Right hindlimb (tissue), 1 donor: ENCODE measurements around the gene PACSIN2.
"Not testable (repeated sequence)": the region's sequence is repeated elsewhere in the genome, so short reads cannot be mapped to it uniquely, and the experiment has no call there.

Experiments used
- DNase-seq: peaks from one replicate; pipeline ENCODE4 v3.0.0-alpha.2; 2018

Gene PACSIN2

DNA sequence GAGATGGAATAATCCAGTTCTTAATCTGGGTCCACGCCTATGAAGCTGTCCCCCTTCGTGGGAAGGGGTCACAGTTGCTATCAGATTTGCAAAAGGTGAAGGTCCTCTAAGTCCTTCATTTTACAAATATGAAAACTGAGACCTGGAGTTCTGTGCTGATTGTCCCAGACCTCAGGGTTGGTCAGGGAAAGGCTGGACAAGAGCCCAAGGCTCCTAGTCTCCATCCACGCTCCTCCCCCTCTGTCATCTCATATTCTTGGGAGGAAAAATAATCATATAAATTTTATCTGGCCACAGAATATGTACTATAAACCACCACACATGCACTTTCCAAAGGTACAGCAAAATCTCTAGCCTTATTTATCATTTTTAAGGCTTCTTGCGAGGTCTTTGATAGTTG lies 5.5 kb downstream of the PACSIN2 start:
- no peak for DNase-seq

DNA sequence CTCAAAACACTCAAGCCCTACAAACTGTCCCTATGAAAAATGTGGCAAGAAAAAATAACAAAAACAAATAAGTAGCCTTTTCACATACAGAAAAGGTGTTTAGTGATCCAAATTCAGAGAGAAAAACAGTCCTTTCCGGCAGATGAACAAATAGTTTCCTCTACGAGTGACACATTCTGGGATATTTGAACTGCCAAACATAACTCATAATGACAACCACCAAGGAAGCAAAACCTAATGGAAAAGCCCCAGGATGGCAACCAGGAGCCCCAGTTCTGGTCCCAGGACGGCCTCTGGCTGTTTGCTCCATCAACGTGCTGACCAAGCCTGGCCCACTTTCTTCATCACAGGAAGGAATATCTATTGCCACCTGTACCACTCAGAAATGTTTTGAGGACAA lies 6.0 kb downstream of the PACSIN2 start:
- DNase-seq = no peak

DNA sequence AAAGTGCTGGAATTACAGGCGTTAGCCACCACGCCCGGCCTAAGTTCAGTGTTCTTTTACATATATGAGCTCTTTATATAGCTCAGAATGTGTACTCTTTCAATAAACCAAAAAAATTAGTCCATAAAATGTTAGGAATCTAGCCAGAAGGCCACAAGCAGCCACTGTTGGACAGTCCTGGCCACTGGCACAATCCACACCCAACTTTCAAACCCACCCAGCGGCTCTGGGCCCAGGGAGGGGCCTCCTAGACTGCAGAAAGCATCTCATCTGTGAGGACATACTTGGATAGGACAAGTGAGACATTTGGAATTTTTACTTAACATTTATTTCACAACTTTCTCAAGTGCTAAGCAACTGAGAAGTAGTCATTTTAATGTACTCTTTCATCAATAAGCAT lies 6.4 kb downstream of the PACSIN2 start:
- no peak for DNase-seq

DNA sequence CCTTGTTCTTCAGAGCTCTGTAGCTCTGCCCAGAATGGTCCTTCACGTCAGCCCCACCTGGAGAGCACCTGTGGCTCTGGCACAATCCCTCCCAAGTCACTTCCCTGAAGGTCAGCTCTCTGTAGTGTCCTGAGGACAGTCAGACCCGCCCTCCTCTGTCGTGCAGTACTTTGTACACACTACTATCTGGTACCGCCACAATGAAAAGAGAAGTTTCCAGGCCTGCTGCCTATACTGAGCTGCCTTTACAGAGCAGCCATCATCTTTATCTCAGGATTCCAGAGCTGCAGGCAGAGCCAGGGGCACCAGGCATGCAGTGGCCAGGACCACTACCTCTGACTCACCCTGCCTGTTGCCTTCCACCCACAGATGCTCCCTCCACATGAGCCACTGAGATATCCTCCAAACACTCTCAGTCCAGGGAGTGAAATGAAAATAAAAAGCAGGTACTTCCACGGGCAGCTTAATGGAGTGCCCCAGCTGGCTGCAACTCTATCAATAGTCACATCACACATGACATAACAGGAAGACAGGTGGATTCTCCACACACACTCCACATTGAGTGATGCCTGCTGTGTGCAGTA lies 7.3 kb downstream of the PACSIN2 start:
- DNase-seq = no peak

DNA sequence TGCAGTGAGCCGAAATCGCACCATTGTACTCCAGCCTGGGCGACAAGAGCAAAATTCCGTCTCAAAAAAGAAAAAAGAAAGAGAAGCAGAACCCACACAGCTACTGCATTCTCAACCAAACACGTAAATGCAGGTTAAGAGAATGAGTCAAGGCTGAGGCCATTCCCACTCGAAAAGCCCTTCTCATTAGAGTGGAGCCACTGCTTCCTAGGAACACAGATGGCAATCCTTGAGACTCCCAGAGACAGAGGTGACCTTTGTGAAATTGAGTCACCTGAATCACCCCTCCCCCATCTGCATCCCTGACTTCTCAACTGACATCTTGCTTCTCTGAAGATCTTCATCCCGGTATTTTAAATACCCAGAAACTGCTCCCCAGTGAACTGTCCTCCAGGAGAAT lies 8.2 kb downstream of the PACSIN2 start:
- no peak for DNase-seq

DNA sequence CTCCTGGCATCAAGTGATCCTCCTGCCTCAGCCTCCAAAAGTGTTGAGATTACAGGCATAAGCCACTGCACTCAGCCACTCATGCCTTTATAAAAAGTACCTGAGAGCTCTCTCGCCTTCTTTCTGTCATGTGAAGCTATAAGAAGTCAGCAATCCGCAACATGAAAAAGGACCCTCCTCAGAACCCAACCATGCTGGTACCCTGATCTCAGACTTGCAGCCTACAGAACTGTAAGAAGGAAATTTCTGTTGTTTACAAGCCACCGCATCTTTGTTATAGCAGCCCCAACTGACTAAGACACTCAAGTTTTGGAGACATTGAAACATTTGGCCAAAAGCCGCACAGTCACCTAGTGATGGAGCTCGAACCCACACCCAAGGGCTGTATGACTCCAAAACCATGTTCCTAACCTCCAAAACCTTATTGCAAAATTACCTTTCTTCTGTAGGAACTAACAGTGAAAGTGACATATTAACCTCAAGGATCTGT lies 8.9 kb downstream of the PACSIN2 start:
- DNase-seq = no peak

DNA sequence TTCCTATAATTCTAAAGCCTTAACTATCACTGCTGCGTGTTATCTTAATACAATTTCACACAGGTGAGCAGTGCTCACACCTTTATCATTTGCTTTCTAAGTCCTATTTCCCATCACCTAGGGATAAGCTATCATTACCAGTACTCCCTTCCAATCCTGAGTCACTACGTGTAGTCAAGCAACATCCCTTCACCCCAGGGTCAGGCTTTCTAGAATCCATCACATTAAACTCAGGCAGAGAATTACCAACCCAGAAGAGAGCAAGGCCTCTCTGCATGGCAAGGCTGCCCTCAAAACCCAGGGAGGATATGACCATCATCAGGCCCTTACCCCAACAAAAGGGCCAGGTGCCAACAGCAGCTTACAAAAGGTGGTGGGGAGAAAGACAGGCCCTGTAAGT lies 9.8 kb downstream of the PACSIN2 start:
- no peak for DNase-seq

DNA sequence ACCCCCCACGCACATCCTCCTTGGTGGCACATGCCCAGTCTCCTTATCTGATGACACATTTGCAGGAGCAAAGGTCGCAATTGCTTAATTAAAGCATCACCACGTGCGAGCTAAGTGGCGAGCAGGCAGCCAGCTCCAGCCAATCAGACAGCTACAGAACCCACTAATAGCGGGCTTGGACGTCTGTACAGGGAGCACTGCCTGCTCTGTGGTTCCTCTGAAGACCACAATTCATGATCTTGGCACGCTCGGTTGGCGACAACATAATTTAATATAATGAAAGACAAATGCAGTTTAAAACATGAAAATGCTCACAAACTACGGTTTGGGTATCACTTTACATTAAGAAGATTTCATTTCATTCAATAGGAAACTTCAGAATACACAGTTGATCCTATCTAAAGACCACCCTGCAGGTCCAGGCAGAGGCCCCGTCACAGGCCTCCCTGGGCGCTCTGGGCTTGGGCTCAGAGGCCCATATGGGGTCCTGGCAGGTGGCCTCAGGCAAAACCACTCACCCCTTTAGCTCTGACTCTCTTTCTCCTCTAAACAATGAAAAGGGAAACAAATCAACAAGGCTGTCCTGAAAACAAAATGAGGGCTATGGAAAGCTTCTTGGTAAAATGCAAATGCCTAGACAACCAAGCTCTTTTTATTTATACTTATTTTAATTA lies 10.4 kb downstream of the PACSIN2 start:
- no peak for DNase-seq

DNA sequence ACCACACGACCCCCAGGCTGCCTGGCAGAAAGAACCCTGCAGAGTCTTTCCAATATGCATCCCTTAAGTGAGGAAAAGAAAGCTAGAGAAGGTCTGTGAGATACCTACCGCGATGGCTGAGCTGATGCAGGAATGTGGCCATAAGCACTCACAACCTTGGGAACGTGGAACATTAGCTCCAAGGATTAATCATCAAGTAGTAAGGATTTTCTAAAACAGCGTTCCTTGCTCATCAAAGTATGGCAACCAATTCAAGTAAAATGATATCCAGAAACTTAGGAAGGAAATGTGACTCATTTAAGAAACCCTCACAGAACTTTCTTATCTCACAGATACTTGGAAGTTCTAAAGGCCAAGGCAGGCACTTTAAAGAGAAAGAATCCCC lies 12.8 kb downstream of the PACSIN2 start:
- DNase-seq = no peak

DNA sequence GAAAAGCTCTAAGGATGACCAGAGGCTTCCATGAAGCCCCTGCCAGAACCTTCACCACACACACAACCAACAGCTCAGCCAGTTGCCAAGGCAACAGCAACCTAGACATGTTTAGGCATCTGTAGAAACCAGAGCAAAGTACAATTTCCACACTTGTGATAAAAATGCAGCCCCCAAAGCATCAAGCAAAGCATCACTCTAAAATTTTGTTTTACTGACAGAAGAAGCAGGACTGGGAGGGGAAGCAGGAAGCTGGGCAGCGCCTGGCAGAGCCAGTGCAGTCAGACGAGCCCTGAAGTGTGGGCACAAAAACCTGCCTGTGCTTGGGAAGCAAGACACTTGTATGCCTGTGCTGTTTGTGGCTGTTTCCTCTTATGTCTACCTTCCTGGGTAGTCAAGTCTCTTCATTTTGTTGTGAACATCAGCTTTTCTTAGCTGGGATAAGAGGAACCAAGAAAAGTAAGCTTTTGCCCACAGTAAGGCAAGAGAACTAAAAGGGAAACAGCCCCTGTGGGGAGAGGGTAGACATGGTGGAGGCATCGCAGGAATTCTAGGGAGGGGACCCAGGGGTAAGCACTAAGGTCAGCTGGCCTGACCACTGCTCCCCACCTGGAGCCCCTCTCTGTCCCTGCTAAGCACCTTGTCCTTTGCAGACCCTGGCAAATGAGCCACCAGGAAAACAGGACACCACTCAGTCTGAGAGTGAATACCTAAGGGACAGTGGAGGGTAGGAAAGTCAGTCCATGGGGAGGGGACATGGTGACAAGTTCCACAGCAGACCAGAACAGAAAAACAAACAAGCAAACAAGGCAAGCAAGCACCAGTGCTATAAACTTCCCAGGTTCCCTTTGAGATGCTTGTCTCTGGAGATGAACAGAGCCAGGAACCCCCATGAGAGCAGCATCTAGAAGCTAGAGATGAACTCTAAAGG lies 13.4 kb downstream of the PACSIN2 start:
- no peak for DNase-seq

DNA sequence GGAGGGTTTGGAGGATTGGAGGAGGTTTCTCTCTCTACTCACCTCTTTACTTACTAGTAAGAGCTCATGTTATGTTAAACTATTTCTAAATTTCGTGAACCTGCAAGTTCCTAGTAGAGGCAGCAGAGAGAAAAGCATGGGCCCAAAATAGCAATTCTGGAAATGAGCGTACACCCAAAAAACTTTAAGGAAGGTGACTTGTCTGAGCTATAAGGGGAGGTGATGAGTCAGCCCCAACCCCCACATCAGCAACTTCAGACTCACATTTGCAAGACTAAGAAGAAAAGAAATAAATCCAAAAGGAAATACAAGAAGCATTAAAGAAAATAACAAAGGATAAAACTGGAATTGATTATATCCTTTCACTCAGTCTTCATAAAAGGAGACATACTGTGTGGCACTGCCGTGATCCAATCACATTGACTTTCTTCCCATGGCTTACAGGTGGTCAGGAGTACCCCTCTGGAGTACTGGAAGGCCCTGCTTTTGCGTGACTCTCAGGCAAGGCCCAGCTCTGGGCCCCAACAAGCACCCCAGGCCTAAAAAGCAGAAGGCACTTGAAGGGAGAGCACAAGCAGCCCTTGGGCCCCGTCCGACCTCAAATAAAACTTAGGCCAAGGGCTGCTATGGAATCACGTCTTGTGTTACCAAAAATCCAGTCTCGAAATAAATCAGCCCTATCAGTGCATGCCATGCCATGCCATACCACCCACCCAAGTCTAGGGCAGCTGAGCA lies 14.3 kb downstream of the PACSIN2 start:
- no peak for DNase-seq

DNA sequence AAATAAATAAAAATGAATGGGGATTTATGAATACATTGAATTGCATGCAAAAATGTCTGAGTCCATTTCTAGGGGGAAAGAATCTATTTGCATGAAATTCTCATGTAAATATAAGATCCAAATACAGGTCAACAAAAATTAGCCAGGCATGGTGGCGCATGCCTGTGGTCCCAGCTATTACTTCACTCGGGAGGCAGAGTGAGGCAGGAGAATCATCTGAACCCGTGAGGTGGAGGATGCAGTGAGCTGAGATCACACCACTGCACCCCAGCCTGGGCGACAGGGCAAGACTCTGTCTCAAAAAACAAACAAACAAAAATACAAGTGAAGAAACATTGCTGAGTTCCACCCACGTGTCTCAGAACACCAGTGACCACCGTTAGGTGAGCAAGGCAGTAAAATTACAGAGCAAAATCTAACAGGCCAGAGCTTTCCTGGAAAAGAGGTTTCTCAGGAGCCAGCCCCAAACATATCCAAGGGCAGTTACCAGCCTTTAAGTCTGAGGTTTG lies 17.3 kb downstream of the PACSIN2 start:
- no peak for DNase-seq

DNA sequence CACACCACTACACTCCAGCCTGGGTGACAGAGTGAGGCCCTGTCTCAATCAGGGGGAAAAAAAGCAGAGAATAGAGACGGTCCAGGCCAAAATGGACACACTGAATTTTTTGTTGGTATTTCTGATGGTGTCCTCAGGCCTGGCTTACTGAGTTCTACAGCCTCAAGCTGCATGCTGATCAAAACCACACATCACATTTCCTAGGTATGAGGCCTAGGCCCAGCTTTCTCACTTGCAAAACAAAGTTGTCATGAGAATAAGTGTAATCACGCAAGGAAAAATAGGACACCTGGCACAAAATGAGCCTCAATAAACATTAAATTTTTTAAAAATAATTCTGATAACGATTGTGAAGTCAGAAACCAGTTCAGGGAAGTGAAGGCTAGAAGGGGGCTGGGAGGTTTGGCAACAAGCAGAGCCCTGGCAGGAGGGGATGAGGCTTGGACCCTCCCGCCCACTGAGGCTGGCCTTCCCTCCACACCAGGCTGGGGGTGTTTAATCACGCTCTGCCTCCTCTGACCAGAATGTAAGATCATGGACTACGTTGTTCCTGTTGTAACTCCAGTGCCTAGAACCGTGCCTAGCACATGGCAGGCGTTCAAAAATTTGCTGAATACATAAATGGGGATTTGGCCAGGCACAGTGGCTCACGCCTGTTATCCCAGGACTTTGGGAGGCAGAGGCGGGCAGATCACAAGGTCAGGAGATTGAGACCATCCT lies 18.1 kb downstream of the PACSIN2 start:
- no peak for DNase-seq

DNA sequence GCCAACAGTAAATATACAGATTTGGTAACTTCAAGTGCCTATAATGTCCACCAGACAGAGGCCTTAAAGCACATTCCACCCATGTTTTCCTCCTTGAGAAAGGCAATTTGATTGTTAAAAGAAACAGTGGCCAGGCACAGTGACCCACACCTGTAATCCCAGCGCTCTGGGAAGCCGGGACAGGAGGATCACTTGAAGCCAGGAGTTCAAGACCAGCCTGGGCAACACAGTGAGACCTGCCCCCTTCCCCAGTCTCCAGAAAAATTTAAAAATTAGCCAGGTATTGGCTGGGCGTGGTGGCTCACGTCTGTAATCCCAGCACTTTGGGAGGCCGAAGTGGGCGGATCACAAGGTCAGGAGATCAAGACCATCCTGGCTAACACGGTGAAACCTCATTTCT lies 19.3 kb downstream of the PACSIN2 start:
- not testable (repeated sequence) for DNase-seq

DNA sequence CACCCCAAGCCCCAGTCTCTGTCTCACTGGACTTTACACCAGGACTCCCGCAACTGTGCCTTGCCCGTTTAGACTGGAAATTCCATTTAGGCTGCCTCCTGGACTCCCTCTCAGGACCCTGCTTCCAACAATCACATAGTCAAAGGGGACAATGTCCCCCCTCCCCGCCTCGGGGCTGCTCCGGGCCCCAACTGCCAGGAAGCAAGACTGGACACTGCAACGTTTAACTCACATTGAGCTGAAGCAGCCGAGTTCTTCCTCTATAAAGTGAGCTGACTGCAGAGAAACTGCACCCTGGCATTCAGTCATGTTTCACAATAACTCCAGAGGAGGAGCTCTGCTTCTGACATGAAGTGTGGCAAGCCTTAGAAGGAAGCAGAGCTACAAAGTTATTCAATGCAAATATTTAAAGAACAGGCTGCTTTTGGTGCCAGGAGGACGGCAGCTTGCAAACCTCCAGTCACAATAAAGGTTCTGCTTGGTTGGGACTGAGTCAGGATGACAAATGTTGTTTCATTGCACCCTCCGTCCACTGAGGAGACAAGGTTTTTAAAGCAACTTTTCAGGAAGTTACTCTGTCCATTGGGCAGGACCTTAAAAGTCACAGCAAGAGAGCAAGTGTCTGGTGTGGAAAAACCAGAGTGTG lies 19.9 kb downstream of the PACSIN2 start:
- DNase-seq = peak; percentile 65

DNA sequence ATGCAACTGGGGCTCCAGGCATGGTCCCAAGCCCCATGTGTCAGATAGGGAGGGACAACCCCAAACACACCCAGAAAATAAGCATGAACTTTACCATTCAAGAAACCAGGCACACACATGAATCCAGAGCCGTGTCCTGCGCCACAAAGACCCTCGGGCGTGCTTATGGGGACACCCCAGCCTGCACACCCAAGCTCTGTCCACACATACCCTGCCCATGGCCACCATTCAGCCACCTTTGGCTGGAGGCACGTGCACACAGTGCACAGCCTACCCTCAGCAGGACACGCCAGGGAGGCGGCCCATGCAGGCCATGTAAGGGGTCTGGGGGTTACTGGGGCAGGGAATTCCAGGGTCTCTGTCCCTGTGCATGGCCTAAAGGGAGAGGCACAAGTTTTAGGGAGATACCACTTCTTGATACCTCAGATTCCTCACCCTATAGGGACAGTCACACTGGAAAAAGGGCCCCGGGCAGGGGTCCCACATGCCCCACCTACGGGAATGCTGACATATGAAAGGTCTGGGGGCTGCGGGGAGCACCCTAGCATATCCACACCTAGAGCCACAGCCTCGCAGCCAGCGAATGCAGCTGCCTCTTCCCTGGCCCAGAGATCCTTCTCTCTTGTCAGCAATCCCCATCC lies 20.6 kb downstream of the PACSIN2 start:
- no peak for DNase-seq

DNA sequence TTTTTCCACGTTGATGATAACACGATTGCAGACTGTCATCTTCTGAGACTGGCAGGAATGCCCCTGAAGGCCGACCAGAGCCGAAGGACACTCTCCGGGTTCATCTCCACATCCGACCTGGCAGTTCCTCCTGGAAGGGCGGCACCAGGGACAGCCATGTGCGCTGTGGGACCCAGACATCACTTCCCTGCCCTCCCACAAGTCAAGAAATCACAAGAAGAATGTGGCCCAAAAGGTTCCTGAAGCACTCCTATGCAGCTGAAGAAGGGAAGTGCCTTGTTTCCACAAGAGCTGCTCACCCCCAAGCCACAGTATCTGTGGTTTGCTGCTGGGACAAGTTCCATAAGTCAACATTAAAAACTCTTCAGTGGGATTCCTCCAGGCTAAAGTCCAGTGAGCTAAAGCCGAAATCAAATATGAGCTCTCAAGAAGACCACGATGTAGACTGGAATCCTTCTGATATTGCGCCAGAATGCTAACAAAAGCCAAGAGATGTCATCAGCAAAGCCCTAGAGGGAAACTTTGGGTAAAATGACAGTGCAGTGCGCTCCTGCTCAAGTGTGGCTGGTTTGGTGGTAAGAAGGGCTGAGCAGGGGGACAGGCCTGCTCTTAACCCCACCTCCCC lies 21.2 kb downstream of the PACSIN2 start:
- no peak for DNase-seq

DNA sequence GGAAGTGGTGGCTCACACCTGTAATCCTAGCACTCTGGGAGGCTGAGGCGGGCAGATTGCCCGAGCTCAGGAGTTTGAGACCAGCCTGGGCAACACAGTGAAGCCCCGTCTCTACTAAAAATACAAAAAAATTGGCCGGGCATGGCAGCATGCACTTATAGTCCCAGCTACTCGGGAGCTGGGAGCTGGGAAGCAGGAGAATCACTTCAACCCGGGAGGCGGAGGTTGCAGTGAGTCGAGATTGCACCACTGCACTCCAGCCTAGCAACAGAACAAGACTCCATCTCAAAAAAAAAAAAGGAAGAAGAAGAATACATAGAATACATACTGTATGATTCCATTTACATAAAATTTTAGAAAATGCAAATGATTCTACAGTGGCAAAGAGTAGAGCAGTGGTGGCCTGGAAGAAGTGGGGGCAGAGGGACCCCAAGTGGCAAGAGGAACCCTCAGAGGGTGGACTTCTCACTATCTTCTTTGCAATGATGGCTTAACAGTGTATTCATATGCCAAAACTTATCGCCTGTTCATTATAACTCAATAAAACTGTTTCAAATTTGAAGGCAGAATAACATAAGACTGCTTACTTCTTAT lies 22.0 kb downstream of the PACSIN2 start:
- no peak for DNase-seq

DNA sequence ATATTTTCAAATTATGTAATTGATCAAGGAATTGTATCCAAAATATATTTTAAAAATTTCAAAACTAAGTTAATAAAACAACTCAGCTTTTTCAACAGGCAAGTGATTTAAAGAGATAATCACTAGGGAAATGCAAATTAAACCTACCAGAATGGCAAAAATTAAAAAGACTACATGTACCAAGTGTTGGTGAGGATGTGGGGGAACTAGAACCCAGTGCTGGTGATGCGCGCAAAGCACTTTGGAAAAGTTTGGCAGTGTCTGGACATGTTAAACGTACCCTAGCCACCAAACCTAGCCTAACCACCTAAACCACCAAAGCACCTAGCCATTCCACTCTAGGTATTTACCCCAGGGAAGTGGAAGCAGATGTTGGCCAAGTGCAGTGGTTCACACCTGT lies 22.9 kb downstream of the PACSIN2 start:
- no peak for DNase-seq

DNA sequence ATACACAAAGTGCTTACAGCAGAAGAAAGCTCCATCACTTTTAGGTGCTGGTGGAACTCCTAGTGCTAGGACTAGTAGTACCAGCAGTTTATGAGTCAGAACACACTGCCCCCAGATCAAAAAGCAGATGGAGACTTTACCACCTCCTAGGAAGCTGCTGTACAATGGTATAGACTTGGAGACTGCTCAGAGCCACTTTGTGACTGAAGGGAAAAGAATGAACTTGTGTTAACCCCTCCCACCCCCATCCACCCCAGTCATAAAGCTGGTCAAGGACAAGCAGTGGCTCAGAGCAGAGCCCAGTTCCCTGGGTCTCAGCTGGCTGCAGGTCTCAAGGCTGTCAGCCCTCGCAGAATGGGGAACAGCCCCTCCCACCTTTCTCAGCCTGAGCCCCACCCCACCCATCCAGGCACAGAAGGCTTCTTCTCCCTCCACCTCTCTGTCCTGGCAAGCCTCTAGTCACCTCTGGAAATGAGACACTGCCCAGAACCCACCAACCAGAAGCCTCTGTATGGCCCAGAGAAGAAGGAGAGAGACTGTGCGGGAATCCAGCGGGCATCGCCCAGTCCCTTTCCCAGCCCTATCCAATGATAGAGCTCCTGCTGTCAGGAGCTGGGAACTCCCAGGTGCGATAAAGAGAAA lies 23.8 kb downstream of the PACSIN2 start:
- DNase-seq = no peak
